ENCODE results near the gene ZC3H12A. TPM values are rescaled to one million over a fixed set of nuclear protein-coding genes. Genes with fewer than 3 reads are reported as not detected.

ZC3H12A gene
- 7.9 TPM for total RNA-seq
- polyA plus RNA-seq: 11.7 TPM
- long read RNA-seq, donor 1: 0 reads
- long read RNA-seq, donor 2: 0 reads
- long read RNA-seq, donor 3, partial matches to known transcripts: 0 of 1 reads
- long read RNA-seq, donor 3, other reads (novel, unspliced or antisense): 0 of 1 reads
- long read RNA-seq, donor 4, partial matches to known transcripts: 0 of 1 reads
- long read RNA-seq, donor 4, other reads (novel, unspliced or antisense): 0 of 1 reads
- long read RNA-seq, donor 5, partial matches to known transcripts: 0 of 3 reads
- long read RNA-seq, donor 5, other reads (novel, unspliced or antisense): 0 of 3 reads
- long read RNA-seq, donor 6: 0 reads
- long read RNA-seq, donor 7: 0 reads
- long read RNA-seq, donor 8, partial matches to known transcripts: 0 of 1 reads
- long read RNA-seq, donor 8, other reads (novel, unspliced or antisense): 0 of 1 reads
- long read RNA-seq, donor 9: 0 reads
- long read RNA-seq, donor 10, partial matches to known transcripts: 0 of 2 reads
- long read RNA-seq, donor 10, other reads (novel, unspliced or antisense): 0 of 2 reads

GRCh38 chr1:37474046-37474696 is at the start of gene ZC3H12A:
ZC3H12A (plus strand) TSS chr1:37474580; CDS start chr1:37475497, 917 bp downstream.
- Histone ChIP-seq H3K4me1 (ENCODE audit: control insufficient read depth in 2 of 2, insufficient read depth in 2 of 2, low read length in 2 of 2) (peaks cover 35 to 67% of the 10 kb centered on the region in 2 donors), H3K36me3 (ENCODE audit: control insufficient read depth in 2 of 2, insufficient read depth in 2 of 2, low read length in 1 of 2) (peaks cover 7 to 16% of the 10 kb centered on the region in 2 donors), H3K27me3 (ENCODE audit: control insufficient read depth in 2 of 2, insufficient read depth in 1 of 2, low read length in 1 of 2) (no peaks in the 10 kb centered on the region), H3K9me3 (ENCODE audit: control insufficient read depth in 2 of 2, insufficient read depth in 1 of 2, low read length in 1 of 2) (no peaks in the 10 kb centered on the region), H3K4me3 (ENCODE audit: low read length in 2 of 2) (peak within 1 kb of the TSS; percentile 51 to 81), H3K27ac (ENCODE audit: low read depth in 1 of 2, low read length in 1 of 2) (peak within 1 kb of the TSS; percentile 50 to 74)
- DNase-seq (ENCODE audit: low read depth in 6 of 9, low spot score in 9 of 9): peak in 8 of 9 donors; percentile 81 to 94 (median 88)
- WGBS: under 1% methylated on average over 78 of the region's 78 CpGs

- 66% methylated on average over 5 of the region's 5 CpGs for WGBS
- no peaks in the 10 kb centered on the region for H3K4me1 ChIP-seq (ENCODE audit: control insufficient read depth in 2 of 2, insufficient read depth in 2 of 2, low read length in 2 of 2)
- H3K27ac ChIP-seq (ENCODE audit: low read depth in 1 of 2, low read length in 1 of 2): no peak overlapping the region
- H3K36me3 ChIP-seq (ENCODE audit: control insufficient read depth in 2 of 2, insufficient read depth in 2 of 2, low read length in 1 of 2): no peaks in the 10 kb centered on the region
- no peaks in the 10 kb centered on the region for H3K9me3 ChIP-seq (ENCODE audit: control insufficient read depth in 2 of 2, insufficient read depth in 1 of 2, low read length in 1 of 2)
- no peak overlapping the region for H3K4me3 ChIP-seq (ENCODE audit: low read length in 2 of 2)
- no peak for DNase-seq (ENCODE audit: low read depth in 6 of 9, low spot score in 9 of 9)
- H3K27me3 ChIP-seq (ENCODE audit: control insufficient read depth in 2 of 2, insufficient read depth in 1 of 2, low read length in 1 of 2): no peaks in the 10 kb centered on the region
These were observed 49.2 kb upstream of the ZC3H12A start for GRCh38 chr1:37425221-37425620.

GRCh38 chr1:37429029-37429428 is 45.4 kb upstream of the ZC3H12A start:
- Histone ChIP-seq H3K4me3 (ENCODE audit: low read length in 2 of 2) (no peak overlapping the region), H3K27me3 (ENCODE audit: control insufficient read depth in 2 of 2, insufficient read depth in 1 of 2, low read length in 1 of 2) (no peaks in the 10 kb centered on the region), H3K9me3 (ENCODE audit: control insufficient read depth in 2 of 2, insufficient read depth in 1 of 2, low read length in 1 of 2) (no peaks in the 10 kb centered on the region), H3K27ac (ENCODE audit: low read depth in 1 of 2, low read length in 1 of 2) (no peak overlapping the region), H3K4me1 (ENCODE audit: control insufficient read depth in 2 of 2, insufficient read depth in 2 of 2, low read length in 2 of 2) (no peaks in the 10 kb centered on the region), H3K36me3 (ENCODE audit: control insufficient read depth in 2 of 2, insufficient read depth in 2 of 2, low read length in 1 of 2) (no peaks in the 10 kb centered on the region)
- no peak for DNase-seq (ENCODE audit: low read depth in 6 of 9, low spot score in 9 of 9)
- 67% methylated on average over 6 of the region's 6 CpGs for WGBS

- no peak for DNase-seq (ENCODE audit: low read depth in 6 of 9, low spot score in 9 of 9)
- Histone ChIP-seq H3K27me3 (ENCODE audit: control insufficient read depth in 2 of 2, insufficient read depth in 1 of 2, low read length in 1 of 2) (no peaks in the 10 kb centered on the region), H3K9me3 (ENCODE audit: control insufficient read depth in 2 of 2, insufficient read depth in 1 of 2, low read length in 1 of 2) (no peaks in the 10 kb centered on the region), H3K36me3 (ENCODE audit: control insufficient read depth in 2 of 2, insufficient read depth in 2 of 2, low read length in 1 of 2) (no peaks in the 10 kb centered on the region), H3K4me1 (ENCODE audit: control insufficient read depth in 2 of 2, insufficient read depth in 2 of 2, low read length in 2 of 2) (no peaks in the 10 kb centered on the region), H3K4me3 (ENCODE audit: low read length in 2 of 2) (no peak overlapping the region), H3K27ac (ENCODE audit: low read depth in 1 of 2, low read length in 1 of 2) (no peak overlapping the region)
- 83% methylated on average over 11 of the region's 11 CpGs for WGBS
These were observed 44.0 kb upstream of the ZC3H12A start for GRCh38 chr1:37430103-37430985.

GRCh38 chr1:37432716-37433115 is 41.7 kb upstream of the ZC3H12A start:
- WGBS: 90% methylated on average over 12 of the region's 12 CpGs
- no peaks in the 10 kb centered on the region for H3K9me3 ChIP-seq (ENCODE audit: control insufficient read depth in 2 of 2, insufficient read depth in 1 of 2, low read length in 1 of 2)
- no peak overlapping the region for H3K4me3 ChIP-seq (ENCODE audit: low read length in 2 of 2)
- no peaks in the 10 kb centered on the region for H3K27me3 ChIP-seq (ENCODE audit: control insufficient read depth in 2 of 2, insufficient read depth in 1 of 2, low read length in 1 of 2)
- H3K36me3 ChIP-seq (ENCODE audit: control insufficient read depth in 2 of 2, insufficient read depth in 2 of 2, low read length in 1 of 2): no peaks in the 10 kb centered on the region
- DNase-seq (ENCODE audit: low read depth in 6 of 9, low spot score in 9 of 9): no peak
- no peak overlapping the region for H3K27ac ChIP-seq (ENCODE audit: low read depth in 1 of 2, low read length in 1 of 2)
- no peaks in the 10 kb centered on the region for H3K4me1 ChIP-seq (ENCODE audit: control insufficient read depth in 2 of 2, insufficient read depth in 2 of 2, low read length in 2 of 2)

GRCh38 chr1:37433171-37433570 is 41.2 kb upstream of the ZC3H12A start:
- WGBS: 90% methylated on average over 12 of the region's 12 CpGs
- H3K27ac ChIP-seq (ENCODE audit: low read depth in 1 of 2, low read length in 1 of 2): no peak overlapping the region
- H3K27me3 ChIP-seq (ENCODE audit: control insufficient read depth in 2 of 2, insufficient read depth in 1 of 2, low read length in 1 of 2): no peaks in the 10 kb centered on the region
- H3K36me3 ChIP-seq (ENCODE audit: control insufficient read depth in 2 of 2, insufficient read depth in 2 of 2, low read length in 1 of 2): no peaks in the 10 kb centered on the region
- no peak overlapping the region for H3K4me3 ChIP-seq (ENCODE audit: low read length in 2 of 2)
- H3K9me3 ChIP-seq (ENCODE audit: control insufficient read depth in 2 of 2, insufficient read depth in 1 of 2, low read length in 1 of 2): no peaks in the 10 kb centered on the region
- no peak for DNase-seq (ENCODE audit: low read depth in 6 of 9, low spot score in 9 of 9)
- no peaks in the 10 kb centered on the region for H3K4me1 ChIP-seq (ENCODE audit: control insufficient read depth in 2 of 2, insufficient read depth in 2 of 2, low read length in 2 of 2)

- Histone ChIP-seq H3K27ac (ENCODE audit: low read depth in 1 of 2, low read length in 1 of 2) (no peak overlapping the region), H3K27me3 (ENCODE audit: control insufficient read depth in 2 of 2, insufficient read depth in 1 of 2, low read length in 1 of 2) (no peaks in the 10 kb centered on the region), H3K4me1 (ENCODE audit: control insufficient read depth in 2 of 2, insufficient read depth in 2 of 2, low read length in 2 of 2) (no peaks in the 10 kb centered on the region), H3K36me3 (ENCODE audit: control insufficient read depth in 2 of 2, insufficient read depth in 2 of 2, low read length in 1 of 2) (no peaks in the 10 kb centered on the region), H3K9me3 (ENCODE audit: control insufficient read depth in 2 of 2, insufficient read depth in 1 of 2, low read length in 1 of 2) (no peaks in the 10 kb centered on the region), H3K4me3 (ENCODE audit: low read length in 2 of 2) (no peak overlapping the region)
- 35% methylated on average over 16 of the region's 16 CpGs for WGBS
- DNase-seq (ENCODE audit: low read depth in 6 of 9, low spot score in 9 of 9): peak in 6 of 9 donors; percentile 16 to 57 (median 34)
These were observed 39.8 kb upstream of the ZC3H12A start for GRCh38 chr1:37434292-37435225.

GRCh38 chr1:37437087-37437486 is 37.3 kb upstream of the ZC3H12A start:
- no peak for DNase-seq (ENCODE audit: low read depth in 6 of 9, low spot score in 9 of 9)
- 89% methylated on average over 2 of the region's 2 CpGs for WGBS
- H3K36me3 ChIP-seq (ENCODE audit: control insufficient read depth in 2 of 2, insufficient read depth in 2 of 2, low read length in 1 of 2): no peaks in the 10 kb centered on the region
- no peak overlapping the region for H3K4me3 ChIP-seq (ENCODE audit: low read length in 2 of 2)
- no peaks in the 10 kb centered on the region for H3K4me1 ChIP-seq (ENCODE audit: control insufficient read depth in 2 of 2, insufficient read depth in 2 of 2, low read length in 2 of 2)
- H3K27me3 ChIP-seq (ENCODE audit: control insufficient read depth in 2 of 2, insufficient read depth in 1 of 2, low read length in 1 of 2): peaks cover 0 to under 1% of the 10 kb centered on the region in 2 donors
- H3K9me3 ChIP-seq (ENCODE audit: control insufficient read depth in 2 of 2, insufficient read depth in 1 of 2, low read length in 1 of 2): no peaks in the 10 kb centered on the region
- H3K27ac ChIP-seq (ENCODE audit: low read depth in 1 of 2, low read length in 1 of 2): no peak overlapping the region
